SH-SY5Y (cell line): ENCODE results near the gene PRKG1.

Source experiments
- GATA2 ChIP-seq: IDR thresholded peaks from 2 replicates; pipeline ENCODE4 v1.6.1; 2011; ENCODE audit warnings: mild to moderate bottlenecking, low read depth, low read length
- GATA3 ChIP-seq: IDR thresholded peaks from 2 replicates; pipeline ENCODE4 v1.6.1; 2011; ENCODE audit warnings: low read depth, mild to moderate bottlenecking, low read length, moderate library complexity

GRCh38 chr10:51707392-51707791 is 633.1 kb downstream of the PRKG1 start:
- no peak for TF ChIP-seq GATA2
- no peak for TF ChIP-seq GATA3
